H9 (cell line): ENCODE data around the gene PPP2R5E. TPM values are rescaled to one million over a fixed set of nuclear protein-coding genes. Genes with fewer than 3 reads are reported as not detected.

ENCODE experiments used
- DNase-seq: peaks from one replicate; pipeline ENCODE4 v3.0.0-alpha.2; 2017
- H2AFZ ChIP-seq: one replicate; pipeline ENCODE4 v1.6.1; 2013; ENCODE audit warnings: mild to moderate bottlenecking, low read length, control low read depth, moderate library complexity
- H2AK5ac ChIP-seq: 2 replicates; pipeline ENCODE4 v1.6.1; 2013; ENCODE audit warnings: low read length, control low read depth, mixed read lengths; ENCODE audit not compliant: insufficient read length
- H2BK120ac ChIP-seq: one replicate; pipeline ENCODE4 v1.6.1; 2013; ENCODE audit warnings: low read depth, mild to moderate bottlenecking, low read length, control low read depth, inconsistent platforms; ENCODE audit not compliant: poor library complexity, severe bottlenecking
- H2BK12ac ChIP-seq: 2 replicates; pipeline ENCODE4 v1.6.1; 2013; ENCODE audit warnings: low read length, control low read depth, mixed read lengths, low read depth; ENCODE audit not compliant: insufficient read length
- H2BK15ac ChIP-seq: 2 replicates; pipeline ENCODE4 v1.6.1; 2013; ENCODE audit warnings: low read depth, low read length, control low read depth
- H2BK20ac ChIP-seq: one replicate; pipeline ENCODE4 v1.6.1; 2013; ENCODE audit warnings: low read depth, mild to moderate bottlenecking, low read length, control low read depth, inconsistent platforms; ENCODE audit not compliant: poor library complexity, severe bottlenecking
- H2BK5ac ChIP-seq: 2 replicates; pipeline ENCODE4 v1.6.1; 2013; ENCODE audit warnings: low read length, control low read depth, mixed read lengths; ENCODE audit not compliant: insufficient read length
- H3K14ac ChIP-seq: 2 replicates; pipeline ENCODE4 v1.6.1; 2013; ENCODE audit warnings: low read length, control low read depth; ENCODE audit not compliant: insufficient read depth
- H3K18ac ChIP-seq: 2 replicates; pipeline ENCODE4 v1.6.1; 2013; ENCODE audit warnings: low read depth, mild to moderate bottlenecking, mixed read lengths, low read length, control low read depth; ENCODE audit not compliant: insufficient read length
- H3K23ac ChIP-seq: 2 replicates; pipeline ENCODE4 v1.6.1; 2013; ENCODE audit warnings: low read length, control low read depth, mixed read lengths, low read depth; ENCODE audit not compliant: insufficient read length
- H3K23me2 ChIP-seq: 2 replicates; pipeline ENCODE4 v1.6.1; 2013; ENCODE audit warnings: low read depth, mild to moderate bottlenecking, mixed read lengths, low read length, control low read depth; ENCODE audit not compliant: insufficient read length, poor library complexity, severe bottlenecking
- H3K27ac ChIP-seq: 2 replicates; pipeline ENCODE4 v1.5.1; 2013; ENCODE audit warnings: low read length, control low read depth, mixed read lengths, low read depth; ENCODE audit not compliant: insufficient read length
- H3K27me3 ChIP-seq: 2 replicates; pipeline ENCODE4 v1.6.1; 2013; ENCODE audit warnings: low read length, control low read depth, inconsistent platforms; ENCODE audit not compliant: insufficient read depth
- H3K4ac ChIP-seq: 2 replicates; pipeline ENCODE4 v1.6.1; 2013; ENCODE audit warnings: low read depth, mild to moderate bottlenecking, control low read depth, inconsistent platforms, low read length, moderate library complexity
- H3K4me1 ChIP-seq: 2 replicates; pipeline ENCODE4 v1.6.1; 2013; ENCODE audit warnings: low read length, control low read depth, inconsistent platforms; ENCODE audit not compliant: insufficient read depth
- H3K4me2 ChIP-seq: 2 replicates; pipeline ENCODE4 v1.6.1; 2013; ENCODE audit warnings: low read length, control low read depth, mixed read lengths; ENCODE audit not compliant: insufficient read length, insufficient read depth
- H3K56ac ChIP-seq: 2 replicates; pipeline ENCODE4 v1.6.1; 2013; ENCODE audit warnings: low read depth, mild to moderate bottlenecking, mixed read lengths, low read length, control low read depth; ENCODE audit not compliant: insufficient read length
- H3K79me1 ChIP-seq: 2 replicates; pipeline ENCODE4 v1.6.1; 2013; ENCODE audit warnings: low read depth, mild to moderate bottlenecking, moderate library complexity, low read length, control low read depth, inconsistent platforms; ENCODE audit not compliant: insufficient read depth, poor library complexity, severe bottlenecking
- H3K79me2 ChIP-seq: 2 replicates; pipeline ENCODE4 v1.6.1; 2013; ENCODE audit warnings: low read length, control low read depth, inconsistent platforms; ENCODE audit not compliant: insufficient read depth
- H3K9ac ChIP-seq: 2 replicates; pipeline ENCODE4 v1.6.1; 2013; ENCODE audit warnings: low read length, control low read depth, mixed read lengths; ENCODE audit not compliant: insufficient read length; ENCODE audit errors: extremely low read depth
- H3K9me3 ChIP-seq: one replicate; pipeline ENCODE4 v1.6.1; 2013; ENCODE audit warnings: low read depth, low read length, inconsistent platforms; ENCODE audit not compliant: control insufficient read depth
- H3T11ph ChIP-seq: one replicate; pipeline ENCODE4 v1.6.1; 2013; ENCODE audit warnings: mild to moderate bottlenecking, low read length, control low read depth, inconsistent platforms
- H4K20me1 ChIP-seq: one replicate; pipeline ENCODE4 v1.6.1; 2013; ENCODE audit not compliant: control insufficient read depth, insufficient read length, insufficient read depth
- H4K5ac ChIP-seq: 2 replicates; pipeline ENCODE4 v1.6.1; 2013; ENCODE audit warnings: low read depth, mild to moderate bottlenecking, mixed read lengths, low read length, control low read depth; ENCODE audit not compliant: insufficient read length
- H4K8ac ChIP-seq: replicated peaks from 2 replicates; pipeline ENCODE4 v1.6.1; 2013; ENCODE audit warnings: low read length, control low read depth, mixed read lengths, low read depth; ENCODE audit not compliant: insufficient read length
- H4K91ac ChIP-seq: 2 replicates; pipeline ENCODE4 v1.6.1; 2013; ENCODE audit warnings: low read depth, mild to moderate bottlenecking, moderate library complexity, mixed read lengths, low read length, control low read depth; ENCODE audit not compliant: insufficient read length
- H3K27ac Mint-ChIP-seq, 3 experiments: 2 replicates in 2 of 3; 3 replicates in 1 of 3; pipeline ENCODE4 v1.8.0; 2020 to 2021; ENCODE audit warnings: mixed read lengths in 3 of 3, mild to moderate bottlenecking in 1 of 3, moderate library complexity in 1 of 3
- H3K27me3 Mint-ChIP-seq: 2 replicates; pipeline ENCODE4 v1.8.0; 2021; ENCODE audit warnings: low read depth, mild to moderate bottlenecking, moderate library complexity, mixed read lengths
- H3K36me3 Mint-ChIP-seq, 3 experiments: 2 replicates in 2 of 3; 3 replicates in 1 of 3; pipeline ENCODE4 v1.8.0; 2020 to 2021; ENCODE audit warnings: low read depth in 3 of 3, mixed read lengths in 3 of 3; ENCODE audit not compliant: insufficient read depth in 1 of 3
- H3K4me1 Mint-ChIP-seq, 2 experiments: 2 replicates each; pipeline ENCODE4 v1.8.0; 2020; ENCODE audit warnings: mixed read lengths in 2 of 2
- H3K4me3 Mint-ChIP-seq, 2 experiments: 2 replicates in 1 of 2; 3 replicates in 1 of 2; pipeline ENCODE4 v1.8.0; 2020 to 2021; ENCODE audit warnings: mild to moderate bottlenecking in 2 of 2, mixed read lengths in 2 of 2, moderate library complexity in 1 of 2
- H3K9me3 Mint-ChIP-seq, 2 experiments: 2 replicates in 1 of 2; 3 replicates in 1 of 2; pipeline ENCODE4 v1.8.0; 2020; ENCODE audit warnings: mild to moderate bottlenecking in 2 of 2, mixed read lengths in 2 of 2, moderate library complexity in 1 of 2
- CTCF ChIP-seq: fragments of 200-600 bp; sonication (generic); conservative IDR thresholded peaks from 3 replicates; pipeline ENCODE4 v1.8.0; 2021; ENCODE audit warnings: antibody characterized with exemption, mild to moderate bottlenecking
- WGBS: extraction: QIAGEN DNeasy Blood & Tissue Kit; methylation state at CpG from one replicate; pipeline ENCODE4 v1.1.7; 2013; ENCODE audit warnings: missing lambda C conversion rate, low lambda C conversion rate, mixed read lengths; ENCODE audit not compliant: insufficient read length; ENCODE audit errors: extremely low coverage; 5-methylcytosine and 5-hydroxymethylcytosine counted together
- total RNA-seq: library from RNA; stranded (reverse); gene quantifications from 2 replicates; pipeline ENCODE4 v1.2.1, GENCODE V29; 2021

PPP2R5E gene
- total RNA-seq, 1 experiment from 2014 or later, result 65.8 TPM

GRCh38 chr14:63478437-63478852 is 64.7 kb downstream of the PPP2R5E start:
- Histone ChIP-seq H4K91ac (no peak overlapping the region), H3K4me2 (no peak overlapping the region), H3K79me2 (peaks cover 7% of the 10 kb centered on the region; the same call in 1 of the 2 replicates), H2BK120ac (no peak overlapping the region), H3K23me2 (peaks cover 2% of the 10 kb centered on the region), H2AK5ac (no peak overlapping the region), H3K4me1 (no peaks in the 10 kb centered on the region; the same call in 1 of the 2 replicates), H3K79me1 (peaks cover 5% of the 10 kb centered on the region), H4K5ac (no peak overlapping the region), H4K8ac (no peak overlapping the region), H3K14ac (no peak overlapping the region), H2BK12ac (no peak overlapping the region), H4K20me1 (no peaks in the 10 kb centered on the region), H3K27ac (no peak overlapping the region), H3T11ph (no peak overlapping the region), H3K56ac (no peak overlapping the region), H2AFZ (no peak overlapping the region), H2BK20ac (no peak overlapping the region), H3K27me3 (no peaks in the 10 kb centered on the region), H3K9me3 (no peaks in the 10 kb centered on the region), H2BK15ac (no peak overlapping the region), H3K18ac (no peak overlapping the region), H3K9ac (no peak overlapping the region), H3K4ac (no peak overlapping the region), H3K23ac (no peak overlapping the region), H2BK5ac (no peak overlapping the region)
- DNase-seq, result no peak
- Mint-ChIP-seq H3K27me3 (no peaks in the 10 kb centered on the region), H3K9me3 (no peaks in the 10 kb centered on the region), H3K4me1 (peaks cover 10 to 14% of the 10 kb centered on the region in 2 experiments), H3K36me3 (peaks cover 0 to 4% (median 0%) of the 10 kb centered on the region in 3 experiments; a peak in 1 of 7 replicates), H3K4me3 (no peak overlapping the region), H3K27ac (no peak overlapping the region)
- WGBS, result no CpG with 5 or more reads among the region's 3 CpGs
- no peak for TF ChIP-seq CTCF
